Tibial nerve (tissue), 3 donors: ENCODE measurements around the gene KTI12.

ENCODE experiments used
- POLR2A ChIP-seq, 2 donors: fragments of 450-650 bp; IDR thresholded peaks; one replicate each; pipeline ENCODE4 v1.6.1; 2017; ENCODE audit warnings: antibody characterized with exemption in 2 of 2, mild to moderate bottlenecking in 2 of 2, moderate library complexity in 2 of 2
- TF ChIP-seq, protein P1 (sequence below), 5 experiments: fragments of 200-600 bp in 3 of 5; fragments of 450-650 bp in 2 of 5; sonication (generic) in 3 of 5; IDR thresholded peaks; one replicate each; pipeline ENCODE4 v1.5.1; 2016 to 2019; ENCODE audit warnings: antibody characterized with exemption in 5 of 5, mild to moderate bottlenecking in 3 of 5, moderate library complexity in 2 of 5

DNA sequence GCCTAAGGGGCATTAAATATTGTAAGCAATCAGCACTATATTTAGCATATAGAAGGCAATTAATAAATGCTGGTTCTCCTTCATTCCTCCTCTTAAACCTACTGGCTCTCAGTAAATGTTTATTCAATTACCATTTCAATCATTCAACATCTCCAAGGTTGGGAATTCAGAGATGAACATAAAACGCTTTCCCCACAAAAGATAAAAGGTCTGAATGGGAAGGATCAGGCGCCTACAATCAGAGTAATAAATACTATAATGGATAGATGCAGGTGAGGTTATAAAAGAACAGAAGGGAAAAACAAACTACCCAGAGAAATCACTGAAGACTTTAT is 407 bp upstream of the KTI12 start:
- TF ChIP-seq POLR2A (IDR thresholded peaks at IDR 0.05): no peak
- TF ChIP-seq, protein P1, sequence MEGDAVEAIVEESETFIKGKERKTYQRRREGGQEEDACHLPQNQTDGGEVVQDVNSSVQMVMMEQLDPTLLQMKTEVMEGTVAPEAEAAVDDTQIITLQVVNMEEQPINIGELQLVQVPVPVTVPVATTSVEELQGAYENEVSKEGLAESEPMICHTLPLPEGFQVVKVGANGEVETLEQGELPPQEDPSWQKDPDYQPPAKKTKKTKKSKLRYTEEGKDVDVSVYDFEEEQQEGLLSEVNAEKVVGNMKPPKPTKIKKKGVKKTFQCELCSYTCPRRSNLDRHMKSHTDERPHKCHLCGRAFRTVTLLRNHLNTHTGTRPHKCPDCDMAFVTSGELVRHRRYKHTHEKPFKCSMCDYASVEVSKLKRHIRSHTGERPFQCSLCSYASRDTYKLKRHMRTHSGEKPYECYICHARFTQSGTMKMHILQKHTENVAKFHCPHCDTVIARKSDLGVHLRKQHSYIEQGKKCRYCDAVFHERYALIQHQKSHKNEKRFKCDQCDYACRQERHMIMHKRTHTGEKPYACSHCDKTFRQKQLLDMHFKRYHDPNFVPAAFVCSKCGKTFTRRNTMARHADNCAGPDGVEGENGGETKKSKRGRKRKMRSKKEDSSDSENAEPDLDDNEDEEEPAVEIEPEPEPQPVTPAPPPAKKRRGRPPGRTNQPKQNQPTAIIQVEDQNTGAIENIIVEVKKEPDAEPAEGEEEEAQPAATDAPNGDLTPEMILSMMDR (IDR thresholded peaks at IDR 0.05): no peak
